H1 (cell line): ENCODE results near the gene SCN7A. TPM values are rescaled to one million over a fixed set of nuclear protein-coding genes. Genes with fewer than 3 reads are reported as not detected.

Experiments used
- ASH2L ChIP-seq: fragments of 200-600, 300-600 bp; sonication (generic); IDR thresholded peaks from one replicate; pipeline ENCODE4 v1.7.1; 2017; ENCODE audit warnings: low read length
- CHD1 ChIP-seq: IDR thresholded peaks from 2 replicates; pipeline ENCODE4 v1.6.1; 2012; ENCODE audit warnings: low read depth, low read length, improper control_type of control experiment
- CREB1 ChIP-seq: IDR thresholded peaks from 2 replicates; pipeline ENCODE4 v1.6.1; 2012; ENCODE audit warnings: inconsistent platforms
- NRF1 ChIP-seq: IDR thresholded peaks from 2 replicates; pipeline ENCODE4 v1.6.1; 2011; ENCODE audit warnings: mild to moderate bottlenecking, low read depth, low read length, improper control_type of control experiment
- POLR2AphosphoS5 ChIP-seq: IDR thresholded peaks from 2 replicates; pipeline ENCODE4 v1.6.1; 2011; ENCODE audit warnings: low read depth, low read length
- SIX5 ChIP-seq: IDR thresholded peaks from 2 replicates; pipeline ENCODE4 v1.6.1; 2011; ENCODE audit warnings: mild to moderate bottlenecking, low read depth, low read length
- SP2 ChIP-seq: IDR thresholded peaks from 2 replicates; pipeline ENCODE4 v1.6.1; 2012; ENCODE audit warnings: mild to moderate bottlenecking, low read length, inconsistent platforms
- TAF7 ChIP-seq: optimal IDR thresholded peaks from 2 replicates; pipeline ENCODE3; 2011; ENCODE audit warnings: low read depth, mild to moderate bottlenecking, inconsistent platforms, low read length, moderate library complexity, borderline replicate concordance
- TCF12 ChIP-seq: IDR thresholded peaks from 2 replicates; pipeline ENCODE4 v1.6.1; 2011; ENCODE audit warnings: low read depth, mild to moderate bottlenecking, low read length
- ZNF274 ChIP-seq: IDR thresholded peaks from 2 replicates; pipeline ENCODE4 v1.7.0; 2012; ENCODE audit warnings: low read length, borderline replicate concordance; ENCODE audit errors: extremely low read depth
- polyA plus RNA-seq, 7 experiments: library from polyadenylated mRNA; depleted of rRNA in 3 of 7; stranded (reverse) in 5 of 7; unstranded in 2 of 7; fragments of >200 nt in 5 of 7; fragments of 200-250 nt in 2 of 7; gene quantifications; 1 replicate in 5 of 7; 2 replicates in 1 of 7; 4 replicates in 1 of 7; pipeline versions ENCODE4 v1.2.1 to v1.2.3, GENCODE V29; 2011 to 2013; ENCODE audit warnings: missing spikeins in 2 of 7, mixed read lengths in 2 of 7
- total RNA-seq: library from RNA; stranded (reverse); fragmentation: NEBNext Ultra II Directional; extraction: Animal tissue kit (Norgen Biotek cat#: 25700); gene quantifications from 2 replicates; pipeline ENCODE4 v1.2.1, GENCODE V29; 2021
- TF ChIP-seq, protein P1 (sequence below): fragments of 300-600 bp; sonication (generic); IDR thresholded peaks from 2 replicates; pipeline ENCODE4 v1.7.1; 2012; ENCODE audit warnings: low read length, moderate library complexity, mild to moderate bottlenecking, inconsistent platforms; ENCODE audit not compliant: insufficient replicate concordance
- TF ChIP-seq, protein P2 (sequence below): IDR thresholded peaks from 2 replicates; pipeline ENCODE4 v1.6.1; 2012; ENCODE audit warnings: inconsistent platforms

The SCN7A gene
- total and polyA plus RNA-seq, 2 of the 8 experiments (the other 6 are each of a cell fraction or from before 2014, with no cell fraction given), result 0.09 to 0.19 TPM

DNA sequence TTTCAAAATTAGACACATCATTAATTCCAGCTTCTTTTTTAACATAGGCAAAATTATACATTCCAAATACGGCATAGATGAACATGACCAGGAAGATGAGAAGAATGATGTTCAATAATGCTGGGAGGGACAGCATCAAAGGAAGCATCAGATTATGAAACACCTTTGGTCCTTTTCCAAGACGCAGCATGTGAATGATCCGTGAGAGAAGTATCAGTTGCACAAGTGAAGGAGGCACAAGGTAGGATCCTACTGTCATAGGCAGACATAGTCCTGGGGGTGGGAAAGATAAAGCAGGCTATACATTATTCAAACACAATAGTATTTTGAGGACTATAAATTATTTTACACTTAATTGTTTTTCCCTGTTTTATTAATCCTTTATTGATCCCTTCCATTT, 87.7 kb downstream of the SCN7A start (continued):
- TF ChIP-seq, protein P1, sequence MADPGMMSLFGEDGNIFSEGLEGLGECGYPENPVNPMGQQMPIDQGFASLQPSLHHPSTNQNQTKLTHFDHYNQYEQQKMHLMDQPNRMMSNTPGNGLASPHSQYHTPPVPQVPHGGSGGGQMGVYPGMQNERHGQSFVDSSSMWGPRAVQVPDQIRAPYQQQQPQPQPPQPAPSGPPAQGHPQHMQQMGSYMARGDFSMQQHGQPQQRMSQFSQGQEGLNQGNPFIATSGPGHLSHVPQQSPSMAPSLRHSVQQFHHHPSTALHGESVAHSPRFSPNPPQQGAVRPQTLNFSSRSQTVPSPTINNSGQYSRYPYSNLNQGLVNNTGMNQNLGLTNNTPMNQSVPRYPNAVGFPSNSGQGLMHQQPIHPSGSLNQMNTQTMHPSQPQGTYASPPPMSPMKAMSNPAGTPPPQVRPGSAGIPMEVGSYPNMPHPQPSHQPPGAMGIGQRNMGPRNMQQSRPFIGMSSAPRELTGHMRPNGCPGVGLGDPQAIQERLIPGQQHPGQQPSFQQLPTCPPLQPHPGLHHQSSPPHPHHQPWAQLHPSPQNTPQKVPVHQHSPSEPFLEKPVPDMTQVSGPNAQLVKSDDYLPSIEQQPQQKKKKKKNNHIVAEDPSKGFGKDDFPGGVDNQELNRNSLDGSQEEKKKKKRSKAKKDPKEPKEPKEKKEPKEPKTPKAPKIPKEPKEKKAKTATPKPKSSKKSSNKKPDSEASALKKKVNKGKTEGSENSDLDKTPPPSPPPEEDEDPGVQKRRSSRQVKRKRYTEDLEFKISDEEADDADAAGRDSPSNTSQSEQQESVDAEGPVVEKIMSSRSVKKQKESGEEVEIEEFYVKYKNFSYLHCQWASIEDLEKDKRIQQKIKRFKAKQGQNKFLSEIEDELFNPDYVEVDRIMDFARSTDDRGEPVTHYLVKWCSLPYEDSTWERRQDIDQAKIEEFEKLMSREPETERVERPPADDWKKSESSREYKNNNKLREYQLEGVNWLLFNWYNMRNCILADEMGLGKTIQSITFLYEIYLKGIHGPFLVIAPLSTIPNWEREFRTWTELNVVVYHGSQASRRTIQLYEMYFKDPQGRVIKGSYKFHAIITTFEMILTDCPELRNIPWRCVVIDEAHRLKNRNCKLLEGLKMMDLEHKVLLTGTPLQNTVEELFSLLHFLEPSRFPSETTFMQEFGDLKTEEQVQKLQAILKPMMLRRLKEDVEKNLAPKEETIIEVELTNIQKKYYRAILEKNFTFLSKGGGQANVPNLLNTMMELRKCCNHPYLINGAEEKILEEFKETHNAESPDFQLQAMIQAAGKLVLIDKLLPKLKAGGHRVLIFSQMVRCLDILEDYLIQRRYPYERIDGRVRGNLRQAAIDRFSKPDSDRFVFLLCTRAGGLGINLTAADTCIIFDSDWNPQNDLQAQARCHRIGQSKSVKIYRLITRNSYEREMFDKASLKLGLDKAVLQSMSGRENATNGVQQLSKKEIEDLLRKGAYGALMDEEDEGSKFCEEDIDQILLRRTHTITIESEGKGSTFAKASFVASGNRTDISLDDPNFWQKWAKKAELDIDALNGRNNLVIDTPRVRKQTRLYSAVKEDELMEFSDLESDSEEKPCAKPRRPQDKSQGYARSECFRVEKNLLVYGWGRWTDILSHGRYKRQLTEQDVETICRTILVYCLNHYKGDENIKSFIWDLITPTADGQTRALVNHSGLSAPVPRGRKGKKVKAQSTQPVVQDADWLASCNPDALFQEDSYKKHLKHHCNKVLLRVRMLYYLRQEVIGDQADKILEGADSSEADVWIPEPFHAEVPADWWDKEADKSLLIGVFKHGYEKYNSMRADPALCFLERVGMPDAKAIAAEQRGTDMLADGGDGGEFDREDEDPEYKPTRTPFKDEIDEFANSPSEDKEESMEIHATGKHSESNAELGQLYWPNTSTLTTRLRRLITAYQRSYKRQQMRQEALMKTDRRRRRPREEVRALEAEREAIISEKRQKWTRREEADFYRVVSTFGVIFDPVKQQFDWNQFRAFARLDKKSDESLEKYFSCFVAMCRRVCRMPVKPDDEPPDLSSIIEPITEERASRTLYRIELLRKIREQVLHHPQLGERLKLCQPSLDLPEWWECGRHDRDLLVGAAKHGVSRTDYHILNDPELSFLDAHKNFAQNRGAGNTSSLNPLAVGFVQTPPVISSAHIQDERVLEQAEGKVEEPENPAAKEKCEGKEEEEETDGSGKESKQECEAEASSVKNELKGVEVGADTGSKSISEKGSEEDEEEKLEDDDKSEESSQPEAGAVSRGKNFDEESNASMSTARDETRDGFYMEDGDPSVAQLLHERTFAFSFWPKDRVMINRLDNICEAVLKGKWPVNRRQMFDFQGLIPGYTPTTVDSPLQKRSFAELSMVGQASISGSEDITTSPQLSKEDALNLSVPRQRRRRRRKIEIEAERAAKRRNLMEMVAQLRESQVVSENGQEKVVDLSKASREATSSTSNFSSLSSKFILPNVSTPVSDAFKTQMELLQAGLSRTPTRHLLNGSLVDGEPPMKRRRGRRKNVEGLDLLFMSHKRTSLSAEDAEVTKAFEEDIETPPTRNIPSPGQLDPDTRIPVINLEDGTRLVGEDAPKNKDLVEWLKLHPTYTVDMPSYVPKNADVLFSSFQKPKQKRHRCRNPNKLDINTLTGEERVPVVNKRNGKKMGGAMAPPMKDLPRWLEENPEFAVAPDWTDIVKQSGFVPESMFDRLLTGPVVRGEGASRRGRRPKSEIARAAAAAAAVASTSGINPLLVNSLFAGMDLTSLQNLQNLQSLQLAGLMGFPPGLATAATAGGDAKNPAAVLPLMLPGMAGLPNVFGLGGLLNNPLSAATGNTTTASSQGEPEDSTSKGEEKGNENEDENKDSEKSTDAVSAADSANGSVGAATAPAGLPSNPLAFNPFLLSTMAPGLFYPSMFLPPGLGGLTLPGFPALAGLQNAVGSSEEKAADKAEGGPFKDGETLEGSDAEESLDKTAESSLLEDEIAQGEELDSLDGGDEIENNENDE, result no peak
- TF ChIP-seq ASH2L, result no peak
- TF ChIP-seq SP2, result no peak
- no peak for TF ChIP-seq POLR2AphosphoS5
- TF ChIP-seq TAF7, result no peak
- TF ChIP-seq TCF12, result no peak
- TF ChIP-seq NRF1, result no peak
- TF ChIP-seq ZNF274, result no peak
- no peak for TF ChIP-seq CREB1
- TF ChIP-seq CHD1, result no peak
- TF ChIP-seq, protein P2, sequence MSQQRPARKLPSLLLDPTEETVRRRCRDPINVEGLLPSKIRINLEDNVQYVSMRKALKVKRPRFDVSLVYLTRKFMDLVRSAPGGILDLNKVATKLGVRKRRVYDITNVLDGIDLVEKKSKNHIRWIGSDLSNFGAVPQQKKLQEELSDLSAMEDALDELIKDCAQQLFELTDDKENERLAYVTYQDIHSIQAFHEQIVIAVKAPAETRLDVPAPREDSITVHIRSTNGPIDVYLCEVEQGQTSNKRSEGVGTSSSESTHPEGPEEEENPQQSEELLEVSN, result no peak
- no peak for TF ChIP-seq SIX5
